ENCODE data around the gene ATP8B4. TPM values are rescaled to one million over a fixed set of nuclear protein-coding genes. Genes with fewer than 3 reads are reported as not detected.
"Not testable (repeated sequence)": the region's sequence is repeated elsewhere in the genome, so short reads cannot be mapped to it uniquely, and the experiment has no call there.

ATP8B4 gene
- polyA plus RNA-seq, 1 of the 3 experiments (the other 2 are of a cell fraction): 0.03 TPM

DNA sequence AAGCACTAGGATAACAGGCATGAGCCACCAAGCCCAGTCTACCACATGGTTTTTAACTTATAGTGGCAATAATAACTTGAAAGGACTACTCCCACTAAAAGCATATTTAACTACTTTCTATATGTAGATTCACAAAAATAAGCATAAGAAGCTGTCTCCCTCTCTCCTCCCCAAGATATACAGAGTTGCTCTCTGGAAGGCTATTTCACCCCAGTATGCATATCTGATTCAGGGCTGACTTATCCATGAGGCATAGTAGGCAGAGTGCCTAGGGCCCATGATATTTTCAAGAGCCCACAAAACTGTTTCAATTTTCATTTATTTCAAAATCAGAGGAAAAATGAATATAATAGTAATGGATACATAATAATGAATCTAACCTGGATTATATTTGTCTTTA, 20.5 kb downstream of the ATP8B4 start:
- H3K4me3 ChIP-seq (ENCODE audit: low read depth in 2 of 2, low read length in 1 of 2): no peak overlapping the region
- TF ChIP-seq FOXJ3 (CRISPR knock-in tag; IDR thresholded peaks at IDR 0.05) (no peak), RCOR1 (IDR thresholded peaks at IDR 0.05; ENCODE audit: low read length) (no peak), SMC3 (IDR thresholded peaks at IDR 0.05; ENCODE audit: low read depth, low read length) (no peak), ZBTB33 (IDR thresholded peaks at IDR 0.05; ENCODE audit: borderline replicate concordance, low read depth) (no peak), SIN3A (IDR thresholded peaks at IDR 0.05; ENCODE audit: borderline replicate concordance, low read depth, low read length) (no peak), ELF1 (IDR thresholded peaks at IDR 0.05) (no peak), IRF3 (IDR thresholded peaks at IDR 0.05; ENCODE audit: low read depth, low read length) (no peak)
- TF ChIP-seq, protein P1, sequence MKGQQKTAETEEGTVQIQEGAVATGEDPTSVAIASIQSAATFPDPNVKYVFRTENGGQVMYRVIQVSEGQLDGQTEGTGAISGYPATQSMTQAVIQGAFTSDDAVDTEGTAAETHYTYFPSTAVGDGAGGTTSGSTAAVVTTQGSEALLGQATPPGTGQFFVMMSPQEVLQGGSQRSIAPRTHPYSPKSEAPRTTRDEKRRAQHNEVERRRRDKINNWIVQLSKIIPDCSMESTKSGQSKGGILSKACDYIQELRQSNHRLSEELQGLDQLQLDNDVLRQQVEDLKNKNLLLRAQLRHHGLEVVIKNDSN (IDR thresholded peaks at IDR 0.05; ENCODE audit: borderline replicate concordance, low read depth): no peak
- no peaks in the 10 kb centered on the region for H3K79me2 ChIP-seq (ENCODE audit: insufficient read depth)

GRCh38 chr15:50095938-50096821, 22.9 kb downstream of the ATP8B4 start:
- Histone ChIP-seq H2AFZ (ENCODE audit: low read depth) (no peak overlapping the region), H3K27ac (ENCODE audit: low read depth in 2 of 2, low read length in 1 of 2) (no peak overlapping the region), H3K9ac (no peak overlapping the region), H4K20me1 (ENCODE audit: insufficient read depth) (no peaks in the 10 kb centered on the region), H3K4me3 (ENCODE audit: low read depth in 2 of 2, low read length in 1 of 2) (no peak overlapping the region), H3K79me2 (ENCODE audit: insufficient read depth) (no peaks in the 10 kb centered on the region), H3K9me3 (no peaks in the 10 kb centered on the region), H3K9me2 (no peaks in the 10 kb centered on the region), H3F3A (replicated peaks; ENCODE audit: insufficient read depth) (peaks cover 2% of the 10 kb centered on the region), H3K27me3 (ENCODE audit: insufficient read depth) (no peaks in the 10 kb centered on the region), H3K4me1 (ENCODE audit: control insufficient read depth in 1 of 2, insufficient read depth in 2 of 2, low read depth in 1 of 2, low read length in 1 of 2) (no peaks in the 10 kb centered on the region), H3K36me3 (replicated peaks in 1 of 2; ENCODE audit: control insufficient read depth in 1 of 2, insufficient read depth in 2 of 2, low read length in 1 of 2) (no peaks in the 10 kb centered on the region), H3K4me2 (no peak overlapping the region)
- ChIA-PET POLR2A (no interaction called here), CTCF (no interaction called here)
- DNase-seq: no peak
- no peak for TF ChIP-seq PBX3 (IDR thresholded peaks at IDR 0.05)
- TF ChIP-seq MXI1 (IDR thresholded peaks at IDR 0.05; ENCODE audit: low read depth, low read length): no peak
- TF ChIP-seq MAX (IDR thresholded peaks at IDR 0.05; ENCODE audit: low read depth): no peak
- no peak for TF ChIP-seq IRF3 (IDR thresholded peaks at IDR 0.05; ENCODE audit: low read depth, low read length)
- no peak for TF ChIP-seq TEAD4 (IDR thresholded peaks at IDR 0.05; ENCODE audit: borderline replicate concordance, insufficient read depth)
- no peak for TF ChIP-seq GATA2 (CRISPR knock-in tag; IDR thresholded peaks at IDR 0.05)
- no peak for TF ChIP-seq FOXM1 (IDR thresholded peaks at IDR 0.05; ENCODE audit: low read depth)
- no peak for TF ChIP-seq SMC3 (IDR thresholded peaks at IDR 0.05; ENCODE audit: low read depth, low read length)
- TF ChIP-seq ELF1 (IDR thresholded peaks at IDR 0.05): no peak
- WGBS (ENCODE audit: low lambda C conversion rate): 68% methylated on average over 8 of the region's 8 CpGs

More for the DNA sequence above, 20.5 kb downstream of the ATP8B4 start:
- H3K9me3 ChIP-seq: no peaks in the 10 kb centered on the region
- ChIA-PET POLR2A (no interaction called here), CTCF (no interaction called here)
- H3F3A ChIP-seq (replicated peaks; ENCODE audit: insufficient read depth): no peaks in the 10 kb centered on the region
- no peaks in the 10 kb centered on the region for H4K20me1 ChIP-seq (ENCODE audit: insufficient read depth)
- H3K9me2 ChIP-seq: no peaks in the 10 kb centered on the region
- no peaks in the 10 kb centered on the region for H3K27me3 ChIP-seq (ENCODE audit: insufficient read depth)
- H3K4me1 ChIP-seq (ENCODE audit: control insufficient read depth in 1 of 2, insufficient read depth in 2 of 2, low read depth in 1 of 2, low read length in 1 of 2): no peaks in the 10 kb centered on the region
- no peaks in the 10 kb centered on the region for H3K36me3 ChIP-seq (replicated peaks in 1 of 2; ENCODE audit: control insufficient read depth in 1 of 2, insufficient read depth in 2 of 2, low read length in 1 of 2)
- H3K27ac ChIP-seq (ENCODE audit: low read depth in 2 of 2, low read length in 1 of 2): no peak overlapping the region
- H2AFZ ChIP-seq (ENCODE audit: low read depth): no peak overlapping the region
- no peak for DNase-seq
- H3K4me2 ChIP-seq: no peak overlapping the region
- no peak overlapping the region for H3K9ac ChIP-seq

DNA sequence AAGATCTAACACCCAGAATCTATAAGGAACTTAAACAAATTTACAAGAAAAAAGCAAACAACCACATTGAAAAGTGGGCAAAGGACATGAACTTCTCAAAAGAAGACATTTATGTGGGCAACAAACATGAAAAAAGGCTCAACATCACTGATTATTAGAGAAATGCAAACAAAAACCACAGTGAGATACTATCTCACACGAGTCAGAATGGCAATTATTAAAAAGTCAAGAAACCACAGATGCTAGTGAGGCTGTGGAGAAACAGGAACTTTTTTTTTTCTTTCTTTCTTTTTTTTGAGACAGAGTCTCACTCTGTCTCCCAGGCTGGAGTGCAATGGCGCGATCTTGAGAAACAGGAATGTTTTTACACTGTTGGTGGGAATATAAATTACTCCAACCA, 29.6 kb downstream of the ATP8B4 start:
- H3K9me3 ChIP-seq; H3K9ac ChIP-seq; H3K9me2 ChIP-seq; H3F3A ChIP-seq (replicated peaks; ENCODE audit: insufficient read depth); H4K20me1 ChIP-seq (ENCODE audit: insufficient read depth); H2AFZ ChIP-seq (ENCODE audit: low read depth); H3K36me3 ChIP-seq (replicated peaks in 1 of 2; ENCODE audit: control insufficient read depth in 1 of 2, insufficient read depth in 2 of 2, low read length in 1 of 2); H3K27me3 ChIP-seq (ENCODE audit: insufficient read depth); H3K79me2 ChIP-seq (ENCODE audit: insufficient read depth); H3K27ac ChIP-seq (ENCODE audit: low read depth in 2 of 2, low read length in 1 of 2); DNase-seq; H3K4me3 ChIP-seq (ENCODE audit: low read depth in 2 of 2, low read length in 1 of 2); H3K4me2 ChIP-seq; H3K4me1 ChIP-seq (ENCODE audit: control insufficient read depth in 1 of 2, insufficient read depth in 2 of 2, low read depth in 1 of 2, low read length in 1 of 2); CTCF ChIA-PET; POLR2A ChIA-PET: not testable (repeated sequence)
- 61% methylated on average over 3 of the region's 3 CpGs for WGBS (ENCODE audit: low lambda C conversion rate)

Data from SK-N-SH (cell line).